Articular chondrocyte of knee joint (primary cell): ENCODE measurements around the gene TNFRSF8. TPM values are rescaled to one million over a fixed set of nuclear protein-coding genes. Genes with fewer than 3 reads are reported as not detected.

Experiments
- small RNA-seq: library from RNA; depleted of rRNA; stranded (forward); fragments of <200 nt; gene quantifications from one replicate; pipeline ENCODE3, GENCODE V24; 2012
- total RNA-seq: library from RNA; depleted of rRNA; stranded (reverse); fragments of >200 nt; gene quantifications from 2 replicates; pipeline ENCODE4 v1.2.3, GENCODE V29; 2012

Gene TNFRSF8
- 0.13 and 0.22 TPM in 2 replicates for total RNA-seq

DNA sequence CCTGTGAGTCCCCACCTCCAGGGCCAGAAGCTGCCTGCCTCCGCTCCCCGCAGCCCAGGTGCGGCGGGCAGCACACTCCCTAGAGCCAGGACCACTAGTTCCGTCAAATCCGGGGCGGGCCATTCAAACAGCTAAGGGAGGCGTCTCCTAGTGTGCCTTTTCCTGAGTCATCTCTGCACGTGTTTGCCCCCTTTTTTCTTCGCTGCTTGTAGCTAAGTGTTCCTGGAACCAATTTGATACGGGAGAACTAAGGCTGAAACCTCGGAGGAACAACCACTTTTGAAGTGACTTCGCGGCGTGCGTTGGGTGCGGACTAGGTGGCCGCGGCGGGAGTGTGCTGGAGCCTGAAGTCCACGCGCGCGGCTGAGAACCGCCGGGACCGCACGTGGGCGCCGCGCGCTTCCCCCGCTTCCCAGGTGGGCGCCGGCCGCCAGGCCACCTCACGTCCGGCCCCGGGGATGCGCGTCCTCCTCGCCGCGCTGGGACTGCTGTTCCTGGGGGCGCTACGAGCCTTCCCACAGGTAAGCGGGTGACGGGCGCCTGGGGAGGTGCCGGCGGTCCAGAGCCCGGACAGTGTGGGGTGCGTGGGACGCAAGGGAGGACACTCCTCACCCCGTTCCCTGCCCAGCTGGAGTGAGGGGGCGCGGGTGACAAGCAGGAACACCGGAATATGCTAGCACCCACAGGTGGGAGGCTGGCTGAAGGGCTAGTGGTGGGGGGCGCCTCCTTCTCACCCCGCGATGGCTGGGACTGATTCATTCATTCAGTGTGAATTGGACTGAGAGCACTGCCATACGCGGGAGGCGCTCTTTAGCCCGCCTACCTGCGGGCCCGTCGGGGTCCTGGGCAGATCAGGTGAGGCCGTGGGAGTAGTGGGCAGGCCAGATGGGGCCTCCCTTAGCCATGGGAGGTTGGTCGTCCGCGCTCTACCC is at the start of gene TNFRSF8:
TNFRSF8 (plus strand) TSS at position 163 of the 932 bp plus-strand sequence; CDS start at position 459, 296 bp downstream.

DNA sequence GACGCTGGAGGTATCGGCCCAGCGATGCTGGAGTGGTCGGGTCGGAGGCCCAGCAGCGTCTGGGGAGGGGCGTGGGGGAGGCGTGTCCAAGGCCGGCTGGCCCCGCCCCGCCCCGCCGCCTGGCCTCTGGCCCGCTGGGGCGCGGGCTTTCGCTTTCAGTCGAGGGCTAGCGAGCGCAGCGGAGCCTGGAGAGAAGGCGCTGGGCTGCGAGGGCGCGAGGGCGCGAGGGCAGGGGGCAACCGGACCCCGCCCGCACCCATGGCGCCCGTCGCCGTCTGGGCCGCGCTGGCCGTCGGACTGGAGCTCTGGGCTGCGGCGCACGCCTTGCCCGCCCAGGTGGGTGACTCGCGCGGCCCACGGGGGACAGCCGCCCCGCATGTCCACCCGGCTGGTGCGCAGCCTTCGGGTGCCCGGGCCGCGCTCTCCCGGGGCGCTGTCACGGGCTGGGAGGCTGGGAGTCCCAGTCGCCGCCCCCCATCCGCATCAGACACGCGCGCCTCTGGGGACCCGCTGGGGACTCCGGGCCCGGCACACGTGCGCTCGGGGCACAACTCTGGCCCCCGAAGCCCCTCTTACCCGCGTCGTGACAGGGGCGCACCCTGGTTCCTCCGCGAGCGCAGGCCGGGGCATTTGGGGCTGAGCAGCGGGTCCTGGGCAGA is 103.9 kb downstream of the TNFRSF8 start, which contains the start of gene TNFRSF1B:
TNFRSF1B (plus strand) TSS at position 158 of the 659 bp plus-strand sequence; CDS start at position 259, 101 bp downstream.

Small RNA genes within 50 kb of the gene (small RNA-seq; reads per million reads assigned to genes)
- not detected for gene AL096840.1
- gene MIR4632: not detected
- not detected for gene MIR6729
- gene RF00019: not detected
- gene RN7SL649P: not detected
- not detected for gene RNU6-777P
- not detected for gene RPL23AP89

Other genes starting within 250 kb of the TNFRSF8 start
- gene NPPA, start 215.5 kb upstream of the TNFRSF8 start, total RNA-seq: not detected in 2 replicates
- gene NPPB, start 204.4 kb upstream of the TNFRSF8 start, total RNA-seq: not detected in 2 replicates
- 46.2 and 47.6 TPM in 2 replicates for gene KIAA2013, start 136.9 kb upstream of the TNFRSF8 start, total RNA-seq
- 192 and 220 TPM in 2 replicates for gene PLOD1, start 128.6 kb upstream of the TNFRSF8 start, total RNA-seq
- 52.0 and 52.1 TPM in 2 replicates for gene MFN2, start 82.9 kb upstream of the TNFRSF8 start, total RNA-seq
- gene MIIP, start 43.8 kb upstream of the TNFRSF8 start, total RNA-seq: 15.0 and 17.0 TPM in 2 replicates
- gene TNFRSF1B, start 103.7 kb downstream of the TNFRSF8 start, total RNA-seq: 23.6 and 30.3 TPM in 2 replicates
- gene VPS13D, start 166.7 kb downstream of the TNFRSF8 start, total RNA-seq: 65.9 and 68.5 TPM in 2 replicates